Activated B cell treated with CpG ODN at 0.5 μM for 24 hours (primary cell): ENCODE measurements around the gene MANBA. TPM values are rescaled to one million over a fixed set of nuclear protein-coding genes. Genes with fewer than 3 reads are reported as not detected.

Experiments
- ATAC-seq: fragments of 200-7000 bp; cut with Tn5 transposase; one replicate; pipeline ENCODE4 v1.10.0; 2021; ENCODE audit warnings: low read depth, mild to moderate bottlenecking, moderate library complexity
- CTCF ChIA-PET: fragments of 350-600 bp; sonication (Branson Sonifier 250); formaldehyde crosslinking; loops from one replicate; lab custom pipeline; 2021; ENCODE audit warnings: antibody characterized with exemption; lab: Charles Lee
- POLR2A ChIA-PET: fragments of 350-600 bp; sonication (Branson Sonifier 250); formaldehyde crosslinking; loops from one replicate; lab custom pipeline; 2021; ENCODE audit warnings: antibody characterized with exemption; lab: Charles Lee
- DNase-seq: peaks from one replicate; pipeline ENCODE4 v3.0.0; 2022
- H3K27ac Mint-ChIP-seq: one replicate; pipeline ENCODE4 v1.8.0; 2020; ENCODE audit warnings: mixed read lengths
- H3K27me3 Mint-ChIP-seq: one replicate; pipeline ENCODE4 v1.8.0; 2021; ENCODE audit warnings: mixed read lengths
- H3K36me3 Mint-ChIP-seq: one replicate; pipeline ENCODE4 v1.8.0; 2021; ENCODE audit warnings: low read depth, mixed read lengths
- H3K4me1 Mint-ChIP-seq: one replicate; pipeline ENCODE4 v1.8.0; 2021; ENCODE audit warnings: mixed read lengths
- H3K4me3 Mint-ChIP-seq: one replicate; pipeline ENCODE4 v1.8.0; 2020; ENCODE audit warnings: mild to moderate bottlenecking, mixed read lengths
- H3K9me3 Mint-ChIP-seq: one replicate; pipeline ENCODE4 v1.8.0; 2020; ENCODE audit warnings: mixed read lengths
- CTCF ChIP-seq: fragments of 200-600 bp; IDR thresholded peaks from one replicate; pipeline ENCODE4 v1.8.0; 2022; ENCODE audit warnings: antibody characterized with exemption, mild to moderate bottlenecking
- intact Hi-C: fragments of 100-400 bp; cut with micrococcal nuclease; formaldehyde crosslinking; loops from one replicate; pipeline ENCODE4 v1.15.1; 2024
- total RNA-seq: library from RNA; stranded (reverse); gene quantifications from 2 replicates; pipeline ENCODE4 v1.2.3, GENCODE V29; 2022

The MANBA gene
- total RNA-seq, 1 donor from 2014 or later, result 55.3 TPM

- intact Hi-C loops, result loop anchor here (1.0 to 10.0 kb wide), 10 partner anchors 17 to 325 kb away; partner anchors contain the start of genes SLC9B1, SLC9B2 and UBE2D3
- DNase-seq (no peak), ATAC-seq (peak; percentile 78)
- H3K27me3 Mint-ChIP-seq, result no peaks in the 10 kb centered on the region
- peaks cover 2% of the 10 kb centered on the region for H3K9me3 Mint-ChIP-seq
- POLR2A ChIA-PET, result interaction anchor here (0.6 to 2.8 kb wide), 26 partner anchors 10 to 415 kb away, joined by 3 to 110 read pairs (median 6); partner anchors contain the start of genes CISD2, NFKB1, SLC39A8 and SLC9B1
- H3K4me3 Mint-ChIP-seq, result peak overlapping the region; percentile 93
- H3K4me1 Mint-ChIP-seq, result peaks cover 55% of the 10 kb centered on the region
- CTCF ChIA-PET, result interaction anchor here (1.4 kb wide), 1 partner anchor 68 kb away, joined by 4 read pairs; the partner anchor contains the start of gene UBE2D3
- TF ChIP-seq CTCF, result no peak
- peak overlapping the region; percentile 96 for H3K27ac Mint-ChIP-seq
- peaks cover 13% of the 10 kb centered on the region for H3K36me3 Mint-ChIP-seq
Measured at GRCh38 chr4:102759831-102760644, 730 bp downstream of the MANBA start.

- Mint-ChIP-seq H3K27me3 (no peaks in the 10 kb centered on the region), H3K4me3 (no peak overlapping the region), H3K9me3 (no peaks in the 10 kb centered on the region), H3K36me3 (peaks cover 16% of the 10 kb centered on the region), H3K4me1 (peaks cover 58% of the 10 kb centered on the region), H3K27ac (peak overlapping the region; percentile 14)
- TF ChIP-seq CTCF, result no peak
- DNase-seq, result no peak
- no peak for ATAC-seq
- intact Hi-C loops, result no loop called here
- ChIA-PET POLR2A (interaction anchor here (0.7 kb wide), 2 partner anchors 111 to 131 kb away, joined by 4 to 6 read pairs; no protein-coding TSS in a partner anchor), CTCF (interaction anchor here (1.0 kb wide), 1 partner anchor 69 kb away, joined by 3 read pairs; the partner anchor contains the start of gene UBE2D3)
Measured at GRCh38 chr4:102758241-102759160, 2.3 kb downstream of the MANBA start.

- no peak for TF ChIP-seq CTCF
- Mint-ChIP-seq H3K27me3 (no peaks in the 10 kb centered on the region), H3K27ac (peak overlapping the region; percentile 18), H3K4me3 (no peak overlapping the region), H3K36me3 (peaks cover 17% of the 10 kb centered on the region), H3K9me3 (no peaks in the 10 kb centered on the region), H3K4me1 (peaks cover 58% of the 10 kb centered on the region)
- ATAC-seq (no peak), DNase-seq (no peak)
- CTCF ChIA-PET, result interaction anchor here (1.0 kb wide), 1 partner anchor 70 kb away, joined by 3 read pairs; the partner anchor contains the start of gene UBE2D3
- intact Hi-C loops, result no loop called here
- POLR2A ChIA-PET, result interaction anchor here (1.2 kb wide), 1 partner anchor 70 kb away, joined by 4 read pairs; no protein-coding TSS in a partner anchor
Measured at GRCh38 chr4:102757681-102758080, 3.1 kb downstream of the MANBA start.

GRCh38 chr4:102754044-102754443 lies 6.7 kb downstream of the MANBA start:
- Mint-ChIP-seq H3K4me3 (no peak overlapping the region), H3K4me1 (peaks cover 40% of the 10 kb centered on the region), H3K27ac (no peak overlapping the region), H3K9me3 (no peaks in the 10 kb centered on the region), H3K27me3 (no peaks in the 10 kb centered on the region), H3K36me3 (peaks cover 37% of the 10 kb centered on the region)
- POLR2A ChIA-PET, result interaction anchor here (0.5 kb wide), 1 partner anchor 255 kb away, joined by 6 read pairs; no protein-coding TSS in a partner anchor
- DNase-seq, result no peak
- CTCF ChIA-PET, result no interaction called here
- no peak for ATAC-seq
- intact Hi-C loops, result no loop called here
- no peak for TF ChIP-seq CTCF
